ENCODE results near the gene GIMAP8.
A peak's percentile ranks its signal among the peaks of the same experiment; 100 is the strongest.

The GIMAP8 gene

GRCh38 chr7:150404172-150404804 is 46.1 kb upstream of the GIMAP8 start:
- H3K4me3 ChIP-seq (ENCODE audit: control insufficient read depth, low read depth, low read length), result peak overlapping the region; percentile 71
- peak; percentile 15 for DNase-seq (ENCODE audit: low read depth)
- no peak for TF ChIP-seq CTCF (conservative IDR thresholded peaks at IDR 0.05; ENCODE audit: control insufficient read depth, insufficient read depth, low read depth, low read length)

- peak overlapping the region; percentile 71 for H3K4me3 ChIP-seq (ENCODE audit: control insufficient read depth, low read depth, low read length)
- TF ChIP-seq CTCF (conservative IDR thresholded peaks at IDR 0.05; ENCODE audit: control insufficient read depth, insufficient read depth, low read depth, low read length), result no peak
- DNase-seq (ENCODE audit: low read depth), result peak; percentile 82
These were observed 45.4 kb upstream of the GIMAP8 start for GRCh38 chr7:150404805-150405583.

- peak; percentile 22 for DNase-seq (ENCODE audit: low read depth)
- H3K4me3 ChIP-seq (ENCODE audit: control insufficient read depth, low read depth, low read length), result peak overlapping the region; percentile 71
- no peak for TF ChIP-seq CTCF (conservative IDR thresholded peaks at IDR 0.05; ENCODE audit: control insufficient read depth, insufficient read depth, low read depth, low read length)
These were observed 44.7 kb upstream of the GIMAP8 start for GRCh38 chr7:150405584-150406311.

GRCh38 chr7:150406312-150406566 is 44.2 kb upstream of the GIMAP8 start:
- no peak overlapping the region for H3K4me3 ChIP-seq (ENCODE audit: control insufficient read depth, low read depth, low read length)
- no peak for TF ChIP-seq CTCF (conservative IDR thresholded peaks at IDR 0.05; ENCODE audit: control insufficient read depth, insufficient read depth, low read depth, low read length)
- no peak for DNase-seq (ENCODE audit: low read depth)

- H3K4me3 ChIP-seq (ENCODE audit: control insufficient read depth, low read depth, low read length), result no peak overlapping the region
- TF ChIP-seq CTCF (conservative IDR thresholded peaks at IDR 0.05; ENCODE audit: control insufficient read depth, insufficient read depth, low read depth, low read length), result no peak
- DNase-seq (ENCODE audit: low read depth), result no peak
These were observed 43.6 kb upstream of the GIMAP8 start for GRCh38 chr7:150406567-150407421.
